H1 (cell line): ENCODE data around the gene TTC28.

Source experiments
- CEBPB ChIP-seq: IDR thresholded peaks from 2 replicates; pipeline ENCODE4 v1.6.1; 2012; ENCODE audit warnings: low read depth, low read length
- CTCF ChIP-seq, 3 experiments: IDR thresholded peaks; 1 replicate in 2 of 3; 2 replicates in 1 of 3; pipeline versions ENCODE4 v1.5.1 to v1.6.1; 2011; ENCODE audit warnings: low read length in 3 of 3, mild to moderate bottlenecking in 3 of 3, inconsistent platforms in 2 of 3, low read depth in 1 of 3, moderate library complexity in 1 of 3; ENCODE audit not compliant: insufficient read depth in 1 of 3; ENCODE audit errors: control extremely low read depth in 1 of 3
- EZH2 ChIP-seq: fragments of 200-600 bp; sonication (generic); IDR thresholded peaks from 2 replicates; pipeline ENCODE4 v1.7.1; 2012; ENCODE audit warnings: low read depth, mild to moderate bottlenecking, moderate library complexity, low read length, inconsistent platforms; ENCODE audit not compliant: severe bottlenecking
- HDAC6 ChIP-seq: IDR thresholded peaks from one replicate; pipeline ENCODE4 v1.7.1; 2012; ENCODE audit warnings: low read depth, mild to moderate bottlenecking, inconsistent platforms, low read length, moderate library complexity
- JUN ChIP-seq: IDR thresholded peaks from 2 replicates; pipeline ENCODE4 v1.6.1; 2011; ENCODE audit warnings: low read depth, mild to moderate bottlenecking, improper control_type of control experiment, low read length
- POLR2A ChIP-seq, 2 experiments: IDR thresholded peaks; 1 replicate in 1 of 2; 2 replicates in 1 of 2; pipeline ENCODE4 v1.6.1; 2011; ENCODE audit warnings: low read depth in 2 of 2, low read length in 2 of 2, mild to moderate bottlenecking in 2 of 2; ENCODE audit errors: control extremely low read depth in 1 of 2
- POLR2AphosphoS5 ChIP-seq: IDR thresholded peaks from 2 replicates; pipeline ENCODE4 v1.6.1; 2011; ENCODE audit warnings: low read depth, low read length
- RFX5 ChIP-seq: IDR thresholded peaks from 2 replicates; pipeline ENCODE4 v1.6.1; 2011; ENCODE audit warnings: low read depth, low read length, improper control_type of control experiment, borderline replicate concordance
- YY1 ChIP-seq: IDR thresholded peaks from 2 replicates; pipeline ENCODE4 v1.6.1; 2011; ENCODE audit warnings: low read depth, mild to moderate bottlenecking, low read length

- TF ChIP-seq EZH2 (no peak), RFX5 (no peak), POLR2A (IDR thresholded peaks at IDR 0.05; ENCODE audit: control extremely low read depth in 1 of 2, low read depth in 2 of 2, low read length in 2 of 2) (no peak), CTCF (IDR thresholded peaks at IDR 0.05; ENCODE audit: control extremely low read depth in 1 of 3, insufficient read depth in 1 of 3, low read depth in 1 of 3, low read length in 3 of 3) (no peak), YY1 (no peak), POLR2AphosphoS5 (no peak), CEBPB (no peak), JUN (no peak), HDAC6 (no peak)
Observed at GRCh38 chr22:28716686-28717085, 37.0 kb upstream of the TTC28 start.
